ENCODE data around the gene ARL5A. TPM values are rescaled to one million over a fixed set of nuclear protein-coding genes. Genes with fewer than 3 reads are reported as not detected.
A peak's percentile ranks its signal among the peaks of the same experiment; 100 is the strongest.

ARL5A gene
- total and polyA plus RNA-seq, 9 of the 15 experiments (the other 6 are each of a cell fraction or from before 2014, with no cell fraction given) = 16.3 to 117 (median 88.4) TPM

DNA sequence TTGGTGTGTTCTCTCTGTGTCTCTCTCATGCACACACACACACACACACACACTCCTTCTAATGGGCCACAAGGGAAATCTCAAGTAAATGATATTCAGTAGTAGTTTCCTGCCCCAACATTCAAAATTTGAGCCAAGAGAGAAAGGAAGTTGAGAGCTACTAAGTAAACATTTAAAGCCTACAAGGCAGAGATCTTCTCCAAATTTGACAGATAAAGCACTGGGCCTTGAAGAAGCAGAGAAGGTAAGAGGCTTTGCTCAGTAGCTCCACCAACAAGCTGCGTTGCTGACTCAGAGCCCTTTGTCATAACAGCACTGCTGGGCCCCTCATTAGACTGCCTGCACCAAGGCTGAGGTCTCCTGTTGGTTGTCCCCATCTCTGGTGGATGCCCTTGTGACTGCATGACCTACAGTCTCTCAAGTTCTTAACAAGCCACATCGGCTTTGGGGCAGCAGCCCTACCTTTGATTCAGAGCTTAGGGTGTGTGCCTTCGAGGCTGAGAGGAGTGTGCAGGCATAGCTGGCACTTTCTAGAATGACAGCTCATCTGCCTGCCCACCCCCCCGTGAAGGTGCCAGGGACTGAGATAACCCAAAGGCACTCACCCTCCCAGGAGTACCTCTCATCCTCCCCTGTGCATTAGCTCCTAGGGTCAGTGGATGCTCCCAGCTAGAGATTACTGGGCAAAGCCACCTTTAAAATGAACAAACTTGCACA, 61.6 kb downstream of the ARL5A start (continued):
- TF ChIP-seq, protein P1, sequence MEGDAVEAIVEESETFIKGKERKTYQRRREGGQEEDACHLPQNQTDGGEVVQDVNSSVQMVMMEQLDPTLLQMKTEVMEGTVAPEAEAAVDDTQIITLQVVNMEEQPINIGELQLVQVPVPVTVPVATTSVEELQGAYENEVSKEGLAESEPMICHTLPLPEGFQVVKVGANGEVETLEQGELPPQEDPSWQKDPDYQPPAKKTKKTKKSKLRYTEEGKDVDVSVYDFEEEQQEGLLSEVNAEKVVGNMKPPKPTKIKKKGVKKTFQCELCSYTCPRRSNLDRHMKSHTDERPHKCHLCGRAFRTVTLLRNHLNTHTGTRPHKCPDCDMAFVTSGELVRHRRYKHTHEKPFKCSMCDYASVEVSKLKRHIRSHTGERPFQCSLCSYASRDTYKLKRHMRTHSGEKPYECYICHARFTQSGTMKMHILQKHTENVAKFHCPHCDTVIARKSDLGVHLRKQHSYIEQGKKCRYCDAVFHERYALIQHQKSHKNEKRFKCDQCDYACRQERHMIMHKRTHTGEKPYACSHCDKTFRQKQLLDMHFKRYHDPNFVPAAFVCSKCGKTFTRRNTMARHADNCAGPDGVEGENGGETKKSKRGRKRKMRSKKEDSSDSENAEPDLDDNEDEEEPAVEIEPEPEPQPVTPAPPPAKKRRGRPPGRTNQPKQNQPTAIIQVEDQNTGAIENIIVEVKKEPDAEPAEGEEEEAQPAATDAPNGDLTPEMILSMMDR (IDR thresholded peaks at IDR 0.05 in 2 of 3, conservative IDR thresholded peaks at IDR 0.05 in 1 of 3; ENCODE audit: insufficient read depth in 2 of 3, low read depth in 1 of 3, low read length in 3 of 3) = peak in 1 of 3 experiments; percentile 16; a peak in 1 of 6 replicates
- TF ChIP-seq NR2C2 (CRISPR knock-in tag; IDR thresholded peaks at IDR 0.05) (0 out of 2 replicates have a peak, but pooled peaks have one; percentile 35), NR2C2 (tag; IDR thresholded peaks at IDR 0.05) (peak; percentile 32; the same call in 1 of the 2 replicates), LARP7 (IDR thresholded peaks at IDR 0.05) (no peak), POLR2AphosphoS2 (IDR thresholded peaks at IDR 0.05; ENCODE audit: low read length) (no peak), CTBP1 (IDR thresholded peaks at IDR 0.05; ENCODE audit: borderline replicate concordance) (peak; percentile 67; the same call in 1 of the 2 replicates), ZNF696 (CRISPR knock-in tag; conservative IDR thresholded peaks at IDR 0.05) (no peak), TBL1XR1 (IDR thresholded peaks at IDR 0.05; ENCODE audit: low read length in 2 of 2) (no peak), SP2 (IDR thresholded peaks at IDR 0.05; ENCODE audit: extremely low read depth, low read depth, low read length, poor library complexity, severe bottlenecking) (no peak), EP300 (IDR thresholded peaks at IDR 0.05; ENCODE audit: low read length) (0 out of 2 replicates have a peak, but pooled peaks have one; percentile 38), EP400 (IDR thresholded peaks at IDR 0.05) (peak; percentile 36; the same call in 1 of the 2 replicates), PYGO2 (tag; IDR thresholded peaks at IDR 0.05) (no peak), NFE2 (IDR thresholded peaks at IDR 0.05; ENCODE audit: low read depth) (peak; percentile 58), ESRRB (CRISPR knock-in tag; IDR thresholded peaks at IDR 0.05; ENCODE audit: borderline replicate concordance) (no peak), GTF2E2 (tag; IDR thresholded peaks at IDR 0.05) (peak; percentile 52; the same call in 1 of the 2 replicates), LEF1 (IDR thresholded peaks at IDR 0.05) (peak; percentile 26; the same call in 1 of the 2 replicates), EHMT2 (IDR thresholded peaks at IDR 0.05) (peak; percentile 59; the same call in 1 of the 2 replicates)
- TF ChIP-seq, protein P2, sequence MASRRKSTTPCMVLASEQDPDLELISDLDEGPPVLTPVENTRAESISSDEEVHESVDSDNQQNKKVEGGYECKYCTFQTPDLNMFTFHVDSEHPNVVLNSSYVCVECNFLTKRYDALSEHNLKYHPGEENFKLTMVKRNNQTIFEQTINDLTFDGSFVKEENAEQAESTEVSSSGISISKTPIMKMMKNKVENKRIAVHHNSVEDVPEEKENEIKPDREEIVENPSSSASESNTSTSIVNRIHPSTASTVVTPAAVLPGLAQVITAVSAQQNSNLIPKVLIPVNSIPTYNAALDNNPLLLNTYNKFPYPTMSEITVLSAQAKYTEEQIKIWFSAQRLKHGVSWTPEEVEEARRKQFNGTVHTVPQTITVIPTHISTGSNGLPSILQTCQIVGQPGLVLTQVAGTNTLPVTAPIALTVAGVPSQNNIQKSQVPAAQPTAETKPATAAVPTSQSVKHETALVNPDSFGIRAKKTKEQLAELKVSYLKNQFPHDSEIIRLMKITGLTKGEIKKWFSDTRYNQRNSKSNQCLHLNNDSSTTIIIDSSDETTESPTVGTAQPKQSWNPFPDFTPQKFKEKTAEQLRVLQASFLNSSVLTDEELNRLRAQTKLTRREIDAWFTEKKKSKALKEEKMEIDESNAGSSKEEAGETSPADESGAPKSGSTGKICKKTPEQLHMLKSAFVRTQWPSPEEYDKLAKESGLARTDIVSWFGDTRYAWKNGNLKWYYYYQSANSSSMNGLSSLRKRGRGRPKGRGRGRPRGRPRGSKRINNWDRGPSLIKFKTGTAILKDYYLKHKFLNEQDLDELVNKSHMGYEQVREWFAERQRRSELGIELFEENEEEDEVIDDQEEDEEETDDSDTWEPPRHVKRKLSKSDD (conservative IDR thresholded peaks at IDR 0.05; ENCODE audit: low read length) = no peak
- TF ChIP-seq, protein P3, sequence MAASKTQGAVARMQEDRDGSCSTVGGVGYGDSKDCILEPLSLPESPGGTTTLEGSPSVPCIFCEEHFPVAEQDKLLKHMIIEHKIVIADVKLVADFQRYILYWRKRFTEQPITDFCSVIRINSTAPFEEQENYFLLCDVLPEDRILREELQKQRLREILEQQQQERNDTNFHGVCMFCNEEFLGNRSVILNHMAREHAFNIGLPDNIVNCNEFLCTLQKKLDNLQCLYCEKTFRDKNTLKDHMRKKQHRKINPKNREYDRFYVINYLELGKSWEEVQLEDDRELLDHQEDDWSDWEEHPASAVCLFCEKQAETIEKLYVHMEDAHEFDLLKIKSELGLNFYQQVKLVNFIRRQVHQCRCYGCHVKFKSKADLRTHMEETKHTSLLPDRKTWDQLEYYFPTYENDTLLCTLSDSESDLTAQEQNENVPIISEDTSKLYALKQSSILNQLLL (CRISPR knock-in tag; IDR thresholded peaks at IDR 0.05; ENCODE audit: borderline replicate concordance) = no peak

Measured in K562 (cell line).